GM12878 (cell line): ENCODE results near the gene THYN1. TPM values are rescaled to one million over a fixed set of nuclear protein-coding genes. Genes with fewer than 3 reads are reported as not detected.

Experiments
- ATAC-seq: fragments of 200-7000 bp; cut with Tn5 transposase; 3 replicates; pipeline ENCODE4 v1.9.1; 2020; ENCODE audit warnings: mild to moderate bottlenecking, moderate library complexity
- BruUV-seq: library from RNA; stranded (reverse); fragments of 400-500 nt; replicated peaks from 2 replicates; lab custom pipeline; 2021; lab: Mats Ljungman, UMichigan
- CTCF ChIA-PET: fragments of 300-600 bp; sonication (Branson Sonifier 250); formaldehyde crosslinking; extraction: SDS; loops from one replicate; lab custom pipeline; 2021; ENCODE audit warnings: inconsistent platforms; lab: Yijun Ruan, JAX
- POLR2A ChIA-PET: fragments of 350-600 bp; formaldehyde crosslinking; extraction: SDS; loops from one replicate; lab custom pipeline; 2021; ENCODE audit warnings: inconsistent platforms; lab: Charles Lee
- RAD21 ChIA-PET: fragments of 300-600 bp; sonication (Branson Sonifier 250); formaldehyde crosslinking; loops from one replicate; lab custom pipeline; 2023; ENCODE audit warnings: antibody characterized with exemption; ENCODE audit not compliant: unreplicated experiment; lab: Charles Lee
- SMC1A ChIA-PET: fragments of 300-600 bp; sonication (Branson Sonifier 250); formaldehyde crosslinking; loops from one replicate; lab custom pipeline; 2023; ENCODE audit not compliant: unreplicated experiment, uncharacterized antibody; lab: Charles Lee
- DNase-seq: peaks from one replicate; pipeline ENCODE4 v3.0.0-alpha.2; 2011; ENCODE audit warnings: low read depth, low spot score
- FAIRE-seq: peaks from 3 replicates; lab custom pipeline; 2011; peaks lifted over from hg19 to GRCh38; lab: Jason Lieb, UNC
- H2AFZ ChIP-seq: 2 replicates; pipeline ENCODE4 v1.6.0; 2011; ENCODE audit warnings: low read depth, low read length, control low read depth; ENCODE audit not compliant: control insufficient read depth
- H3K27ac ChIP-seq: 2 replicates; pipeline ENCODE4 v1.5.1; 2011; ENCODE audit warnings: control low read depth; ENCODE audit not compliant: control insufficient read depth, insufficient read depth
- H3K27me3 ChIP-seq, 2 experiments: replicated peaks in 1 of 2; 2 replicates each; pipeline versions ENCODE4 v1.6.0 to v1.6.1; 2011; ENCODE audit warnings: low read length in 1 of 2; ENCODE audit not compliant: control insufficient read depth in 2 of 2, insufficient read depth in 2 of 2
- H3K36me3 ChIP-seq, 2 experiments: 2 replicates each; pipeline ENCODE4 v1.5.1; 2011; ENCODE audit warnings: low read length in 1 of 2; ENCODE audit not compliant: control insufficient read depth in 2 of 2, insufficient read depth in 2 of 2
- H3K4me1 ChIP-seq: 2 replicates; pipeline ENCODE4 v1.6.1; 2011; ENCODE audit warnings: mild to moderate bottlenecking, low read length, moderate library complexity, mixed read lengths; ENCODE audit not compliant: control insufficient read depth, insufficient read depth
- H3K4me2 ChIP-seq: 2 replicates; pipeline ENCODE4 v1.6.0; 2011; ENCODE audit warnings: control low read depth; ENCODE audit not compliant: control insufficient read depth, insufficient read depth
- H3K4me3 ChIP-seq: fragments of 200-600 bp; sonication (generic); 2 replicates; pipeline ENCODE4 v1.5.1; 2016
- H3K79me2 ChIP-seq: 2 replicates; pipeline ENCODE4 v1.6.0; 2011; ENCODE audit warnings: low read length; ENCODE audit not compliant: control insufficient read depth, insufficient read depth
- H3K9ac ChIP-seq: 2 replicates; pipeline ENCODE4 v1.8.0; 2011; ENCODE audit warnings: low read length, control low read depth, mixed read lengths; ENCODE audit not compliant: control insufficient read depth, insufficient read depth
- H3K9me3 ChIP-seq: replicated peaks from 3 replicates; pipeline ENCODE4 v1.5.1; 2011; ENCODE audit warnings: mild to moderate bottlenecking, low read length; ENCODE audit not compliant: control insufficient read depth, insufficient read depth
- H4K20me1 ChIP-seq: 2 replicates; pipeline ENCODE4 v1.6.0; 2011; ENCODE audit not compliant: control insufficient read depth, insufficient read depth
- ATF7 ChIP-seq: fragments of 450-650 bp; IDR thresholded peaks from 2 replicates; pipeline ENCODE4 v1.6.1; 2016; ENCODE audit warnings: low read depth, mild to moderate bottlenecking
- CREM ChIP-seq: IDR thresholded peaks from 2 replicates; pipeline ENCODE4 v1.6.1; 2014; ENCODE audit warnings: antibody characterized with exemption, low read depth
- DPF2 ChIP-seq: fragments of 450-650 bp; IDR thresholded peaks from 2 replicates; pipeline ENCODE4 v1.6.1; 2017; ENCODE audit warnings: mild to moderate bottlenecking
- EED ChIP-seq: sonication (generic); IDR thresholded peaks from 2 replicates; pipeline ENCODE4 v1.6.1; 2016; ENCODE audit warnings: antibody characterized with exemption, low read depth
- HDAC2 ChIP-seq: fragments of 200-600 bp; sonication (generic); IDR thresholded peaks from 2 replicates; pipeline ENCODE4 v1.6.1; 2017
- KAT2A ChIP-seq: conservative IDR thresholded peaks from 2 replicates; pipeline ENCODE4 v1.6.1; 2011; ENCODE audit warnings: low read depth, low read length; ENCODE audit not compliant: control insufficient read depth
- MXI1 ChIP-seq: fragments of 150-350 bp; IDR thresholded peaks from 2 replicates; pipeline ENCODE4 v1.6.1; 2011; ENCODE audit warnings: low read depth, mild to moderate bottlenecking, inconsistent platforms, low read length, improper control_type of control experiment
- RB1 ChIP-seq: fragments of 450-650 bp; formaldehyde crosslinking; IDR thresholded peaks from 2 replicates; pipeline ENCODE4 v1.6.1; 2017; ENCODE audit warnings: mild to moderate bottlenecking, borderline replicate concordance
- TAF1 ChIP-seq: IDR thresholded peaks from 2 replicates; pipeline ENCODE4 v1.6.1; 2011; ENCODE audit warnings: mild to moderate bottlenecking, low read depth, low read length, borderline replicate concordance
- TBL1XR1 ChIP-seq: IDR thresholded peaks from 2 replicates; pipeline ENCODE4 v1.6.1; 2012; ENCODE audit warnings: low read depth, low read length, improper control_type of control experiment
- ZSCAN29 ChIP-seq: fragments of 450-650 bp; IDR thresholded peaks from 2 replicates; pipeline ENCODE4 v1.6.1; 2017; ENCODE audit warnings: mild to moderate bottlenecking, moderate library complexity
- WGBS: methylation state at CpG from one replicate; pipeline ENCODE4 v1.1.6; 2016; ENCODE audit warnings: low lambda C conversion rate; ENCODE audit not compliant: insufficient replicate concordance, insufficient coverage; ENCODE audit errors: missing lambda C conversion rate; 5-methylcytosine and 5-hydroxymethylcytosine counted together
- in situ Hi-C: fragments of 300-500 bp; cut with MboI; formaldehyde crosslinking; loops from 9 replicates; pipeline ENCODE4 v1.14.3; 2018; ENCODE audit warnings: mixed read lengths
- intact Hi-C: fragments of 100-400 bp; cut with micrococcal nuclease; formaldehyde crosslinking; loops from one replicate; pipeline ENCODE4 v1.14.2; 2022; ENCODE audit not compliant: unreplicated experiment
- polyA plus RNA-seq, 11 experiments: library from polyadenylated mRNA; depleted of rRNA in 4 of 11; unstranded in 6 of 11; stranded (reverse) in 5 of 11; fragments of >200 nt; fragmentation: Nextera tagmentation in 4 of 11; fragmentation: Illumina TruSeq in 1 of 11; extraction: Ambion mirVana in 4 of 11; extraction: Trizol in 1 of 11; gene quantifications; 1 replicate in 1 of 11; 2 replicates in 10 of 11; pipeline versions ENCODE4 v1.2.1 to v1.2.3, GENCODE V29; 2011 to 2016; ENCODE audit warnings: inconsistent platforms in 2 of 11, missing spikeins in 2 of 11, low read depth in 1 of 11
- total RNA-seq, 4 experiments: library from RNA; depleted of rRNA in 3 of 4; stranded (reverse); fragments of >200 nt in 3 of 4; fragmentation: Illumina TruSeq in 1 of 4; extraction: Trizol in 1 of 4; gene quantifications; 2 replicates each; pipeline versions ENCODE4 v1.2.1 to v1.2.3, GENCODE V29; 2013 to 2021
- TF ChIP-seq, protein P1 (sequence below): fragments of 450-650 bp; IDR thresholded peaks from 2 replicates; pipeline ENCODE4 v1.6.1; 2017; ENCODE audit warnings: mild to moderate bottlenecking
- TF ChIP-seq, protein P2 (sequence below): fragments of 450-650 bp; formaldehyde crosslinking; IDR thresholded peaks from 2 replicates; pipeline ENCODE4 v1.4.0; 2020; ENCODE audit warnings: mild to moderate bottlenecking, moderate library complexity
- TF ChIP-seq, protein P3 (sequence below): fragments of 450-650 bp; conservative IDR thresholded peaks from 2 replicates; pipeline ENCODE4 v1.6.1; 2017; ENCODE audit warnings: mild to moderate bottlenecking, moderate library complexity

THYN1 gene
- total and polyA plus RNA-seq, 10 of the 15 experiments (the other 5 are each of a cell fraction or from before 2014, with no cell fraction given), result 45.7 to 221 (median 96.3) TPM

GRCh38 chr11:134228625-134229024 lies 24.5 kb downstream of the THYN1 start (continued):
- peak; percentile 65; the same call in 1 of the 2 replicates for TF ChIP-seq ATF7
- TF ChIP-seq DPF2, result 0 out of 2 replicates have a peak, but pooled peaks have one; percentile 37
- TF ChIP-seq, protein P1, sequence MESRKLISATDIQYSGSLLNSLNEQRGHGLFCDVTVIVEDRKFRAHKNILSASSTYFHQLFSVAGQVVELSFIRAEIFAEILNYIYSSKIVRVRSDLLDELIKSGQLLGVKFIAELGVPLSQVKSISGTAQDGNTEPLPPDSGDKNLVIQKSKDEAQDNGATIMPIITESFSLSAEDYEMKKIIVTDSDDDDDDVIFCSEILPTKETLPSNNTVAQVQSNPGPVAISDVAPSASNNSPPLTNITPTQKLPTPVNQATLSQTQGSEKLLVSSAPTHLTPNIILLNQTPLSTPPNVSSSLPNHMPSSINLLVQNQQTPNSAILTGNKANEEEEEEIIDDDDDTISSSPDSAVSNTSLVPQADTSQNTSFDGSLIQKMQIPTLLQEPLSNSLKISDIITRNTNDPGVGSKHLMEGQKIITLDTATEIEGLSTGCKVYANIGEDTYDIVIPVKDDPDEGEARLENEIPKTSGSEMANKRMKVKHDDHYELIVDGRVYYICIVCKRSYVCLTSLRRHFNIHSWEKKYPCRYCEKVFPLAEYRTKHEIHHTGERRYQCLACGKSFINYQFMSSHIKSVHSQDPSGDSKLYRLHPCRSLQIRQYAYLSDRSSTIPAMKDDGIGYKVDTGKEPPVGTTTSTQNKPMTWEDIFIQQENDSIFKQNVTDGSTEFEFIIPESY, result no peak
- TF ChIP-seq TAF1, result no peak
- 0 out of 2 replicates have a peak, but pooled peaks have one; percentile 43 for TF ChIP-seq EED
- 0 out of 2 replicates have a peak, but pooled peaks have one; percentile 24 for TF ChIP-seq TBL1XR1
- peak; percentile 34; the same call in 1 of the 2 replicates for TF ChIP-seq CREM
- TF ChIP-seq MXI1, result no peak; the same call in 1 of the 2 replicates

DNA sequence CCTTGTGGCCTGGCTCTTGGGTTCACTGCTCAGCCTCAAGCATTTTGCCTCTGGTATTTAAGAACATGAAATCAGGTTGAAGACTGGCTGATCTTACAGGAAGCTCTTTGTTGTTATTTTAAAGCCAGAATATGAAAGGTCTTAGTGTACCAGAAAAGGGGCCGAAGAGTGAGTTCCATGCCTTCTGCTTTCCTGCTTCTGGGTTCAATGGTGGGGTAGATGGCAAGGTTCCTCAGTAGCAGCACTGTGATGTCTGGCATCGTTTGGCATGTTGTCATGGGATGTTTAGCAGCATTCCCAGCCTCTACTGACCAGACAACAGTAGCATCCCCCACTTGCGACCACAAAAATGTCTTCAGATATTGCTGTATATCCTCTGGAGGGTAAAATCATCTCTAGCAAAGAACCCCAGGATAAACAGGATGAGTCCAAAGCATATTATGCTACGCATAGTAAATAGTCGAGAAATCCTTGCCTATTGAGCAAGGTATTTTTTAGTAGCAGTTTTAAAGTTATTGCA lies 26.3 kb downstream of the THYN1 start:
- POLR2A ChIA-PET, result no interaction called here
- peaks cover 22% of the 10 kb centered on the region for H3K79me2 ChIP-seq
- no peak overlapping the region for H3K9ac ChIP-seq
- no peak overlapping the region for H3K27ac ChIP-seq
- in situ Hi-C loops, result no loop called here
- H3K36me3 ChIP-seq, result no peaks in the 10 kb centered on the region
- CTCF ChIA-PET, result interaction anchor here (0.6 to 1.2 kb wide), 3 partner anchors 16 to 176 kb away, joined by 3 to 5 read pairs (median 3); no protein-coding TSS in a partner anchor
- peaks cover 17% of the 10 kb centered on the region; the same call in 1 of the 2 replicates for H4K20me1 ChIP-seq
- H3K4me3 ChIP-seq, result no peak overlapping the region
- RAD21 ChIA-PET, result interaction anchor here (1.3 kb wide), 1 partner anchor 15 kb away, joined by 3 read pairs; no protein-coding TSS in a partner anchor
- no peaks in the 10 kb centered on the region for H3K9me3 ChIP-seq
- WGBS, result 83% methylated on average over 5 of the region's 5 CpGs
- no peak for DNase-seq
- H2AFZ ChIP-seq, result no peak overlapping the region
- H3K4me2 ChIP-seq, result no peak overlapping the region; the same call in 1 of the 2 replicates
- intact Hi-C loops, result no loop called here
- SMC1A ChIA-PET, result no interaction called here
- no peak for FAIRE-seq
- no TSS peak for BruUV-seq
- no peaks in the 10 kb centered on the region for H3K27me3 ChIP-seq
- ATAC-seq, result no peak
- H3K4me1 ChIP-seq, result peaks cover 34% of the 10 kb centered on the region
- TF ChIP-seq ZSCAN29 (no peak), HDAC2 (no peak), RB1 (no peak), KAT2A (no peak)
- TF ChIP-seq, protein P2, sequence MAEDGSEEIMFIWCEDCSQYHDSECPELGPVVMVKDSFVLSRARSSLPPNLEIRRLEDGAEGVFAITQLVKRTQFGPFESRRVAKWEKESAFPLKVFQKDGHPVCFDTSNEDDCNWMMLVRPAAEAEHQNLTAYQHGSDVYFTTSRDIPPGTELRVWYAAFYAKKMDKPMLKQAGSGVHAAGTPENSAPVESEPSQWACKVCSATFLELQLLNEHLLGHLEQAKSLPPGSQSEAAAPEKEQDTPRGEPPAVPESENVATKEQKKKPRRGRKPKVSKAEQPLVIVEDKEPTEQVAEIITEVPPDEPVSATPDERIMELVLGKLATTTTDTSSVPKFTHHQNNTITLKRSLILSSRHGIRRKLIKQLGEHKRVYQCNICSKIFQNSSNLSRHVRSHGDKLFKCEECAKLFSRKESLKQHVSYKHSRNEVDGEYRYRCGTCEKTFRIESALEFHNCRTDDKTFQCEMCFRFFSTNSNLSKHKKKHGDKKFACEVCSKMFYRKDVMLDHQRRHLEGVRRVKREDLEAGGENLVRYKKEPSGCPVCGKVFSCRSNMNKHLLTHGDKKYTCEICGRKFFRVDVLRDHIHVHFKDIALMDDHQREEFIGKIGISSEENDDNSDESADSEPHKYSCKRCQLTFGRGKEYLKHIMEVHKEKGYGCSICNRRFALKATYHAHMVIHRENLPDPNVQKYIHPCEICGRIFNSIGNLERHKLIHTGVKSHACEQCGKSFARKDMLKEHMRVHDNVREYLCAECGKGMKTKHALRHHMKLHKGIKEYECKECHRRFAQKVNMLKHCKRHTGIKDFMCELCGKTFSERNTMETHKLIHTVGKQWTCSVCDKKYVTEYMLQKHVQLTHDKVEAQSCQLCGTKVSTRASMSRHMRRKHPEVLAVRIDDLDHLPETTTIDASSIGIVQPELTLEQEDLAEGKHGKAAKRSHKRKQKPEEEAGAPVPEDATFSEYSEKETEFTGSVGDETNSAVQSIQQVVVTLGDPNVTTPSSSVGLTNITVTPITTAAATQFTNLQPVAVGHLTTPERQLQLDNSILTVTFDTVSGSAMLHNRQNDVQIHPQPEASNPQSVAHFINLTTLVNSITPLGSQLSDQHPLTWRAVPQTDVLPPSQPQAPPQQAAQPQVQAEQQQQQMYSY, result no peak
- TF ChIP-seq, protein P3, sequence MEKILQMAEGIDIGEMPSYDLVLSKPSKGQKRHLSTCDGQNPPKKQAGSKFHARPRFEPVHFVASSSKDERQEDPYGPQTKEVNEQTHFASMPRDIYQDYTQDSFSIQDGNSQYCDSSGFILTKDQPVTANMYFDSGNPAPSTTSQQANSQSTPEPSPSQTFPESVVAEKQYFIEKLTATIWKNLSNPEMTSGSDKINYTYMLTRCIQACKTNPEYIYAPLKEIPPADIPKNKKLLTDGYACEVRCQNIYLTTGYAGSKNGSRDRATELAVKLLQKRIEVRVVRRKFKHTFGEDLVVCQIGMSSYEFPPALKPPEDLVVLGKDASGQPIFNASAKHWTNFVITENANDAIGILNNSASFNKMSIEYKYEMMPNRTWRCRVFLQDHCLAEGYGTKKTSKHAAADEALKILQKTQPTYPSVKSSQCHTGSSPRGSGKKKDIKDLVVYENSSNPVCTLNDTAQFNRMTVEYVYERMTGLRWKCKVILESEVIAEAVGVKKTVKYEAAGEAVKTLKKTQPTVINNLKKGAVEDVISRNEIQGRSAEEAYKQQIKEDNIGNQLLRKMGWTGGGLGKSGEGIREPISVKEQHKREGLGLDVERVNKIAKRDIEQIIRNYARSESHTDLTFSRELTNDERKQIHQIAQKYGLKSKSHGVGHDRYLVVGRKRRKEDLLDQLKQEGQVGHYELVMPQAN, result no peak
